ENCODE data around the gene USP35. TPM values are rescaled to one million over a fixed set of nuclear protein-coding genes. Genes with fewer than 3 reads are reported as not detected.

Gene USP35, protein sequence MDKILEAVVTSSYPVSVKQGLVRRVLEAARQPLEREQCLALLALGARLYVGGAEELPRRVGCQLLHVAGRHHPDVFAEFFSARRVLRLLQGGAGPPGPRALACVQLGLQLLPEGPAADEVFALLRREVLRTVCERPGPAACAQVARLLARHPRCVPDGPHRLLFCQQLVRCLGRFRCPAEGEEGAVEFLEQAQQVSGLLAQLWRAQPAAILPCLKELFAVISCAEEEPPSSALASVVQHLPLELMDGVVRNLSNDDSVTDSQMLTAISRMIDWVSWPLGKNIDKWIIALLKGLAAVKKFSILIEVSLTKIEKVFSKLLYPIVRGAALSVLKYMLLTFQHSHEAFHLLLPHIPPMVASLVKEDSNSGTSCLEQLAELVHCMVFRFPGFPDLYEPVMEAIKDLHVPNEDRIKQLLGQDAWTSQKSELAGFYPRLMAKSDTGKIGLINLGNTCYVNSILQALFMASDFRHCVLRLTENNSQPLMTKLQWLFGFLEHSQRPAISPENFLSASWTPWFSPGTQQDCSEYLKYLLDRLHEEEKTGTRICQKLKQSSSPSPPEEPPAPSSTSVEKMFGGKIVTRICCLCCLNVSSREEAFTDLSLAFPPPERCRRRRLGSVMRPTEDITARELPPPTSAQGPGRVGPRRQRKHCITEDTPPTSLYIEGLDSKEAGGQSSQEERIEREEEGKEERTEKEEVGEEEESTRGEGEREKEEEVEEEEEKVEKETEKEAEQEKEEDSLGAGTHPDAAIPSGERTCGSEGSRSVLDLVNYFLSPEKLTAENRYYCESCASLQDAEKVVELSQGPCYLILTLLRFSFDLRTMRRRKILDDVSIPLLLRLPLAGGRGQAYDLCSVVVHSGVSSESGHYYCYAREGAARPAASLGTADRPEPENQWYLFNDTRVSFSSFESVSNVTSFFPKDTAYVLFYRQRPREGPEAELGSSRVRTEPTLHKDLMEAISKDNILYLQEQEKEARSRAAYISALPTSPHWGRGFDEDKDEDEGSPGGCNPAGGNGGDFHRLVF
- 10 to 100 TPM; 14.2 to 14.3 TPM for total RNA-seq

DNA sequence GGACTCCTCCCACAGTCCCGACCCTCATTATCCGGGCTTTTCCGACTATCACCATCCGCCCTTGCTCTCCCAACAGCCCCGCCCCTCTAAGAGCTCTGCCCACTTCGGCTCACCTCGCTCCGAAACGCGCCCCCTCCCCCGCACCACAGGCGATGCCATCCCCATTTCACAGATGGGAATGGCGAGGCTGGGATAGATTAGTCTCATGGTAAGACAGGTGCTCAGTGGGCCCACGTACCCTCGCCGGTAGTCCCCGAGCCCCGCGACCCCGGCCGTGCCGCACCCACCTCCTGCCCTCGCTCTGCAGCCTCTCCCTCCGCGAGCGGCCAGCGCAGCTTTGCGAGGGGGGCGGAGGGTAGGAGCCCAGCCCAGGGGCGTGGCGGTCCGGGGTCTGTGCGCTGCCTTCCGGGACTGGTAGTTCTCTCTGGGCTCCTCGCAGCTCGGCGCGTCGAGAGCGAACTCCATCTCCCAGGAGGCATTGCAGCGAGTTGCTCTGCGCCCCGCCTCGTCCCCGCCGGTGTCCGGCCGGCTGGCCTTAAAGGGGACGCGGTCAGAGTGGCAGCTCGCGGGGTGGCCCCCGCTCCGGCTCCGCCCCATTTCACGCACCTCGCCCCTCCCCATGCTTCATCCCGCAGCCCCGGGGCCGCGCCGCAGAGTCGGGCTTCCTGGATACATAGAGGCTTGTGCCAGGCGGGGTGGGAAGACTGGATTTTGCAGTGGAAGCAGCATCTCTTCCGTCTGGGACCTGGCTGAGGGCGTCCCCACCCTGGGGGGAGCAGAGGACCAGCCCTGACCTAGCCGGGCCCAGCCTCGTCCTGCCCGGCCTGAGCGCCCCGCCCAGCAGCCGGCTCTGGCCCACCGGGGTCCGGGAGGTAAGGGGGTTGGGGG is at the start of gene USP35, which contains the start of gene KCTD21:
Gene USP35, plus strand, starts transcription at position 634 of the 888 bp plus-strand sequence. CDS start 7,327 bp downstream, outside the sequence.
Gene KCTD21, minus strand, starts transcription at position 341 of the 888 bp plus-strand sequence. CDS start 14,072 bp downstream, outside the sequence.

DNA sequence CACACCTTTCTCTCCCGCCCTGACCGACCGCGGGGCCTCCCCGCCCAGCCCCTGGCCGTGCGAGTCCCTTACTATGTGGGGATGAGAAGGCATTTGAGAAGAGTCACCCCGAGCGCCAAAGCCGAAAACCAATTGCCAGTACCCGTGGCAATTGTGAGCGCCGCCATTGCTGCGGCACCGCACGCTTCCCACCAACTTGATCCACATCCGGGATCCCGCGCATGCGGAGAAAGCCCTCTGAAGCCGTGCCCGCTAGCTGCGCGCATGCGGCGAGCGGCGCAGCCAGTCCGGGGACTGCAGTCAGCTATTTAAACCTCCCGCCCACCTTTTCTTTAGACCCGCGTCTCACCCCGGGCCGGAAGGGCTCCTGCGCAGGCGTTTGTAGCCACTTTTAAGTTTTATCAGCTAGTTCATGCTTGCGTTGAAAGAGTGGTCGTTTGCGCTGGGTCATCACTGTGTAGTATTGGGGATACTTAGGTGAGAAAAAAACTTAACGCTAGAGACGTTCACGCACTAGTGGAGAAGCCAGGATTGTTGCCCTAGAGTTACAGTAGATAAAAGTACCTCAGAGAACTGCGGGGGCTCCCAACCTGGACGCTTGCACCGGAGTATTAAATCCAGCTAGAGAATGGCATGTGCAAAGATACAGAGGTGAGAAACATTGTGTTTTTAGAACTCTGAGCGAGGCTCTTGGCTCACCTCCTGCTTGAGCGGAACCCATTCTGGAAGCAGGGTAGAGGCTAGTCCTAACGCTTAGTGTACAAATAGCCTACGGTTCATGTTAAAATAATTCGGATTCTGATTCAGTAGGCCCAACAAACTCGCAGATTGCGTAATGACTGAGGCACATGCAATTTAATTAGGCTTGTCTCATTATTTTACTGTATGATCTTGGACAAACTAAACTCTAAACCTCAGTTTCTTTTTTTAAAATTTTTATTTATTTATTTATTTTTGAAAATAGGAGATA is 49.0 kb upstream of the USP35 start, which contains the start of gene ALG8:
Gene ALG8, minus strand, starts transcription at position 205 of the 970 bp plus-strand sequence. Its CDS starts 38 bp downstream, at position 167.

Other genes with a start within 250 kb of the USP35 start
- gene INTS4, start 194.3 kb upstream of the USP35 start, total RNA-seq: 10 to 100 TPM; 43.8 to 44.3 TPM
- under 1 TPM; 0.18 to 0.22 TPM for gene KCTD14, start 165.6 kb upstream of the USP35 start, total RNA-seq
- gene THRSP, start 125.1 kb upstream of the USP35 start, total RNA-seq: not detected
- gene NDUFC2, start 109.1 kb upstream of the USP35 start, total RNA-seq: 100 to 1,000 TPM; 167 to 168 TPM
- 10 to 100 TPM; 37.7 to 42.9 TPM for gene ALG8, start 49.3 kb upstream of the USP35 start, total RNA-seq
- gene KCTD21, start 293 bp upstream of the USP35 start, total RNA-seq: 1 to 10 TPM; 9.5 to 9.7 TPM
- gene GAB2, start 228.9 kb downstream of the USP35 start, total RNA-seq: 10 to 100 TPM; 14.4 to 17.0 TPM